ENCODE measurements around the gene SOX13.

SOX13 gene

DNA sequence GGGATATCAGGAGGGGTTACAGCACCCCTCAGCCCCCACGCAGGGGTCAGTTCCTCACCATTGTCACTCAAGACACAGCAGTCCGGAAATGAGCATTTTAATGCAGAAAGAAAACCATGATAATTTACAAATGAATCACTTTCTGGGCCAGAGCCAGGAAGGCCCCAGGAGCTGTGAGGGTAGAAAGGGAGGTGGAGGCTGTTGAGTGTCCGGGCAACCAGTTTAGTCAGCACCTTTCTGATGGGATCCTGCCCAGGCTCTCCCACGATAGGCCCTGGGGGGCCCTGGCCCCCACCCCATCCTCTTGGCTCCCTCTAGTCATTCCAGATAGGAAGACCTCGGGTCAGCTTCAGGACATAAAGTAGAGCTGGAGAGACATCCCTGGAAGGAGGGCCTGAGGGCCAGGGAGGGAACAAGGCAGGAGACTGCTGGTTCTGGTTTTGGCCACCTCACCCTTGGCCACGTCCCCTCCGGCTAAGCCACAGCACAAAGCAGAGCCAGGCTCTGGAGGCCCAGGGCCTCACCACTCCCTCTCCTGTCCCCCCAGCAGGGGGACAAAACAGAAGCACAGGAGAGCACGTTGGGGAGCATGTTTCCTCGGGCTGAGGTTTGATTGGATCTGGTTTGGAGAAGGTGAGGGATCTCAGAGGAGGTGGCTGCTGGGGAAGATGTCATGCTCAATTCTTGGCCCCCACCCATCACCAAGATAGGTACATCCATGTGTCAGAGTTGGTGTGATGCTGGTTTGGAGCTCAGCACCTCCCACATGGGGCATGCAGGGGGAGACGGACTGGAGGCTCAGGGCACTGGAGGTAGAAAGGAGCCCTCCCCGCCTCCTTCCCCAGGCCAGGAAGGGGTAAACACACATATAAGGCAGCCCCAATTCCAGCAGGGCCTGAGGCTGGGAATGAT, 58.3 kb downstream of the SOX13 start:
- no peak for DNase-seq (ENCODE audit: low spot score)

DNA sequence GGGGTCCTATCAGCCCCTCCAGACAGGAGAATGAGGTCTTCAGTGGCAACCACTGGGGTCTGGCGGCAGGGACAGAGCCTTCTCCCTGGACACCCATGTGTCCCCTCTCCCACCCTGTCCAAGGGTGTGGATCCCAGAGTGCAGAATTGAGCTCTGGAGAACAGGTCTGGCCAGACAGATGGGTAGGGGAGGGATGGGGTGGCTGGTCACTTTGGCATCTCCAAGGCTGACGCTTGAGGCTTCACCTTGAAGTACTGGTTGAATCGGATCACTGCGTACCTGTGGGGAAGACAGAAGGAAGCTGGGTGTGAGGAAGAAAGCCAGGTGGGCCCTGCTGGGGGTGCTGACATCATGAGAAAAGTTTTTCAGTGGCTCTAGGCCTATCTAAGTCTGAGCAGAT, 59.1 kb downstream of the SOX13 start:
- no peak for DNase-seq (ENCODE audit: low spot score)

DNA sequence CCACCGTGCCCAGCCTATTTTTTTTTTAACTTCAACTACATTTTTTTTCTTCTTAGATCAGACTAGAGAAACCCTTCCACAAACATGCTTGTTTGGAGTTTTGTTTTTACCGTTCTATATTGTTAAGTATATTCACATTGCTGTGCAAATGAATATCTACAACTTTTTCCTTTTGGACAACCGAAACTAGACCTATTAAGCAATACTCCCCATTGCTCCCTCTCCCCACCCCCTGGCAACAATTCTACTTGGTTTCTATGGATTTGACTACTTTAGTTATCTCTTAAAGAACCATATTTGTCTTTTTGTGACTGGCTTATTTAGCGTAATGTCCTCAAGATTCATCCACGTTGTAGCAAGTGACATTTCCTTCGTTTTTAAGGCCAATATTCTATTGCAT, 59.8 kb downstream of the SOX13 start:
- no peak for DNase-seq (ENCODE audit: low spot score)

DNA sequence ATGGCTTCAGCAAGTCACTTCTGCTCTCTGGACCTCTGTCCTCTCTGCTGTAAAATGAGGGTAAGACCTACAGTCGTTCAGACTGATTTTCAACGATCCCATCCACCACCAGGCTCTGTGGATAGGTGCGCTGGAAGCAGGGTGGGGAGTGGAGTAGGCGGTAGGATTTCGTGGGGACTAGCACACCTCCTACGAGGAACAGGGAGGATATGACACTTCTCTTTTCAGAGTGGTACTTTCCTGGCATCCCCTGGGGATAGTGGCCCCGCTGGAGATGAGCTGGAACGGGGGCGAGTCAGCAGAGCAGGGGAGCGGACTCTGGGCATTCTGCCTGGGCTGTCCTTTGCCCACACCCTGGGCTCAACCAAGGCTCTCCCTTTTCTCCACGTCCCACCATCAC, 61.2 kb downstream of the SOX13 start:
- DNase-seq (ENCODE audit: low spot score): no peak

DNA sequence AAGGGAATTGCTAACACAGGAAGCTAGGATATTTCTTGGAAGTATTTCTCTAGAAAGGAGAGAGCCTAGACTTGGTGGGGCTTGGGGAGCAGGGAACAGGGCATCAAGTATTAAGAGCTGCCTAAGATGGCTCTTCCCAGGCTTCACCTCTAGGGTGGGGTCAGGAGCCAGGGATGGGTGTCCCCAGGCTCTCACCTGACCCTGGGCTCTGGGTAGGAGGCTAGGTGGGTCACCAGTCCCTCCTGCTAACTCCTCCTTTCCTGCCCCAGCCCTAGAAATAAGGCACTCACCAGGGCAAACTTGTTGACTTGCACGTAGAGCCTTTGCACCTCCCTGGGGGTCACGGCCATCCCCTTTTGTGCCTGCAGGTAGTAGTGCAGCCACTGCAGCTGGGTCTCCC, 63.9 kb downstream of the SOX13 start:
- DNase-seq (ENCODE audit: low spot score): no peak

DNA sequence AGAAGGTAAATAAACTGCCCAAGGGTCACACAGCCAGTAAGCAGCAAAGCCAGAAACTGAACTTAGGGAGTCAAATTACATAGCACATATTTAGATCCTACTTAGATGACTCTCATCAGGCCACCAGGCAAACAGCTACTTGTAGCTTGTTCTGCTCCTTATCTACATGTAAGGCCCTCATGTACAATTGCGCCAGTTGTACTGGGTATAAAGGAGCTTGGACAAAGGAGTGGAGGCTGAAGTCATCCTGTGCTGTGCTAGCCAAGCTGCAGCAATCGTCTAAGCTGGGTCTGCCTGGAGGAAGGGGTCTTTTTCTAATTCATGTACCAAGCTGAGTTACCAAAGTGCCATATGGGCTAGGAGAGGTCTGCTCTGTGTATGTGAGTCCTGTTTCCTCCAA, 66.2 kb downstream of the SOX13 start:
- no peak for DNase-seq (ENCODE audit: low spot score)

DNA sequence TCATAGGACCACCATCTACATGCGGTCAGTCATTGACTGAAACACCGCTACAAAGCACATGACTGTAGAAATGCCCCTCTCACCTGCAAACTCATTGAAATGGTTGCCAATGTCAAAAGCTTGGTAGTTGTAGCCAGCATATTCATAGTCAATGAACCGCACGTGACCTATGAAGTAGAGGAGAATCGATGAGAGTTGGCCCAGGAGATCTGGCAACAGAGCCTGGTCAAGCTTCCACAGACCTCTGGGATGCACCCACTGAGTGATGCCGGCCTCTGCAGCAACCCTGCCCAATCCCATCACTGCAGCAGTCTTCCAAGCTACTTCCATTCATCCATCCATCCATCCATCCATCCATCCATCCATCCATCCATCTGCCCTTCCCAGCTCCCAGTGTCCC, 67.0 kb downstream of the SOX13 start:
- DNase-seq (ENCODE audit: low spot score): no peak

DNA sequence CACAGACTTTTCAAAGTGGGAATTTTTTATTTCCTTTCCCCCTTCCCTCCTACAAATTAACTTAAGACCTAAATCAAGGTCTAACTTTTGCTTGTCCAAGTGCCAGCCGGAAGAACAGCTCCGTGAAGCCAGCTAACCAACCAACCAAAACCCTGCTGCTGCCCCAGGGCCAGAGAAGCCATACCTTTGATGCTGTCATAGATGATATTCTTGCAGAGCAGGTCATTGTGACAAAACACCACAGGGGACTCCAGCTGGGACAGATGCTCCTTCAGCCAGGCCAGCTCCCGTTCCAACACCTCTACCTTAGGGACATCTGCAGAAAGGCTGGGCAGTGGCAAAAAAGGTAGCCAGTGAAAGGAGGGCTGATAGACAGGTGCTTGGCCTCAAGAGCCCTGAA, 68.2 kb downstream of the SOX13 start:
- no peak for DNase-seq (ENCODE audit: low spot score)

DNA sequence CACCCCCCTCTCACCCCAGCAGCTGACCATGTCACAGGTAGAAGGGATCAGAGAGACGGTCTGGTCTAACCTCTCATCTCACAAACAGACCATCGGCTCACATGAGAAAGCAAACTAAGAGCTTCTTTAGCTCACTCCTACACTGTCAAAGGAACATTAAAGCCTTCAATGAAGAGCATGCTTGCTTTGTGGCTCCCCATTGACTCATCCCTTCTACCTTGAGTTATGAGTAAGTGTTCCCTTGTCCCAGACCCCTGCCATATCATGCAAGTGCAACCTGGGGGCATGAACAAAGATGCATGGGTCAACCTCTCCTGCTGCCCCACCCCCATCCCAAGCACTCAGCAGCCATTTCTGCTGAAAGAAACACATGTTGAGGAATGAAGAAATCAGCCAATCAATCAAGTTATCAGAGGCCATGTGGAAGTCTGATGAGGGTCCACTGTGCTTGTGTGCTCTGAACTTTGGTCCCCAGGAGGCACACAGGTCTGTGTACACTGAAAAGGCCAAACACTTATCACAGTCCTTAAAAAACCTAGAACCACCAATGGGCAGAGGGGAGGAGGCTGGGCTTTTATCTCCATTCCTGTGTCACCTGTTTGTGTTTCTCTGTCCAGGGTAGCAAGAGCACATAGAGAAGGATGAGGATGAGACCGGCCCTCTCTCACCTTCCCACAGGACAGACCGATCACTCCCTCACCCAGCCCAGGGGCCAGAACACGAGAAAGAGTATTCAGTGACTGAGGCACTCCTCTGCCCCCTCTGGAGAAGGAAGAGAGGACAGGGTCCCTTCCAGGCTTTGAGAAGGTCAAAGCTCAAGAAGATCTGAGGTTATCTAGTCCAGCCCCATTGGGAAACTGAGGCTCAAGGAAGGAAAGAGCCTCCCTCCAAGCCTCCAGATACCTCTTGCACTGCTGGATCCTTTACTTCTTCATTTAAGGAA, 69.4 kb downstream of the SOX13 start:
- DNase-seq (ENCODE audit: low spot score): no peak

DNA sequence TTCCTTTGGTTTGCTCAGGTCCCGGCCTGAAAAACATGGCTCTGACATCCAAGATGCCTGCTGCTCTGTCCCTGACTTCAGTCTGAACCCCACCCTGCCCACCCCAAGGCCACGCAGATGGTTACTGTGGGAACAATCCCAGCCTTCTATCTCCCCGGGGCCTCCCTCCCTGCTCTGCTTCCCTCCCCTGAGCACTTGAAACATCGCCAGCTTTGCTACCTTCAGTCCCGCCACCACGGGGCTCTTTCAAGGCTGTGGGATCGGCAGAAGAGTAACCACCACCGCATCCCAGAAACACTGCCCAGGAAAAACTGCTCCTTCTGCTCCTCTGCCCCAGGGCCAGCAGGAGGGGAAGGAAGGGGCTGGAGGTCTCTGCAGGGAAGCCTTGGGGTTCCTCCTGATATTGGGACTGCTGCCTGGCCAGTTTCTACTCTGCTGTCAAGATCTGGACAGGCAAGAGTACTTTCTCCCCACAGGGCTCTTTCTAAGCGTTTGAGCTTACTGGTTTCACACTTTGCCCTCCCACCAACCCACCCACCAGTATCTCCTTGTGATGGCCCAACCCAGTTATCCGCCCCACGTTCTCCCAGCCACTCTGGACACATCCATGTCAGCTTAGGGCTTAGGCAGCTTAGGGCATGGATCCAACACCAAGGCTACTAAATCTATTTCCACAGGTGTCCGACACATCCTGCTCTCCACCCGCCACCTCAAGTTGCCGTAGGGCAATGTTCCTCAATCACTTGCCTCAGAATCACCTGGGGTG, 70.5 kb downstream of the SOX13 start:
- DNase-seq (ENCODE audit: low spot score): no peak

DNA sequence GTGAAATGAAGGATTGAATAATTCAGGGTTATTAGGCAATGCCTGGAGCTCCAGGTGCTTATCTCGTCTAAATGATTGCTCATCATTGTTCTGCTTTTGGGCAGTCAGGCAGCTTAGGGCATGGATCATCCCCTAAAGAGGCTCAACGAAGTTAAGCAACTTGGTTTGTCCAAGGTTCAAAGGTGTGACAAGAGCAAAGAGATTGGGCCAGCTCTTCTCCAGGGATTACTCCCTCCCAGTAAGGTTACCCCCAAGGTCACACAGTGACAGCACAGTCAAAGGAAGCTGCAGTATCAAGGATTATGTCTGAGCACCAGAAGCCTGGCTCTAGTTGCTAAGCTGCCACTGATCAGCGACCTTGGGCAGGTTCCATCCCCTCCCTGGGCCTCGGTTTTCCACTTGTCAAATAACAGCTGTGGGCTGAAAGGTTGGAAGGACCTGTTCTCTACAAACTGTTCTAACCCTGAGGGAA, 72.2 kb downstream of the SOX13 start:
- DNase-seq (ENCODE audit: low spot score): no peak

DNA sequence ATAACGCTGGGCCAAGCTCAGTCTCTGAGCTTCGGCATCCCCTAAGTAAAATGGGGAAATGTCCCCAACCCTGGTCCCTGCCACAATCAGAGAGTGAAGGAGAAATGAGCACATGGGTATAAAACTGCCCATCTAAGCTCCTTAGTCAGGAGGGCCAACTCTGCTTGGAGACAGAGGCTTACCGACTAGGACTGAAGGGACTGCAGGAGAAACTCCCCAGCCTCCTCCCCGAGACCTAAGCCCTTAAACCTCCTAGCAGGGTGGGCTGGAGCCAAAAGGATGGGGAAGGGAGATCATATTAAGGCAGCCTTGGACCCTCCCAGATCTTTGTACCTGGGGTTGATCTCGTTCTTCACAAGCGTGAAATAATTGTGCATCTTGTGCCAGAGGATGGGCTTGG, 73.4 kb downstream of the SOX13 start:
- no peak for DNase-seq (ENCODE audit: low spot score)

DNA sequence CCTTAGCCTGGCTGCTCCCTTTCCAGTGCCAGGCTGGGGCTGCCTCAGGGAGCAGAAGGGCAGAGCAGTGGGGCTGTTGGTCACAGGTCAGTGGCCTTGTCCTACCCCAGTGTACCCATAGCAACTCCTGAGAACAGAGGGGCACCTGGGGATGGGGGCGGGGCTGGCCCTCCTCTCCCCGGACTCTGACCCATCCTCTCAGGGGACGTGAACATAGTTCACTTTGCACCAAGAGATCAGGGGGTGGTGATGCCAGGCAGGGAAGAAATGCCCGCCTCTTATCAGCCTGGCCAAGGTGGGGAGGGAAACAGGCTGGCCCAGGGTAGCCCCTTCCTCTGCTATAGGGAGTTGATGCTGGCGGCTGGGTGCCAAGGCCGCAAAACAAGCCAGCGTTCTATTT, 74.0 kb downstream of the SOX13 start:
- DNase-seq (ENCODE audit: low spot score): no peak

DNA sequence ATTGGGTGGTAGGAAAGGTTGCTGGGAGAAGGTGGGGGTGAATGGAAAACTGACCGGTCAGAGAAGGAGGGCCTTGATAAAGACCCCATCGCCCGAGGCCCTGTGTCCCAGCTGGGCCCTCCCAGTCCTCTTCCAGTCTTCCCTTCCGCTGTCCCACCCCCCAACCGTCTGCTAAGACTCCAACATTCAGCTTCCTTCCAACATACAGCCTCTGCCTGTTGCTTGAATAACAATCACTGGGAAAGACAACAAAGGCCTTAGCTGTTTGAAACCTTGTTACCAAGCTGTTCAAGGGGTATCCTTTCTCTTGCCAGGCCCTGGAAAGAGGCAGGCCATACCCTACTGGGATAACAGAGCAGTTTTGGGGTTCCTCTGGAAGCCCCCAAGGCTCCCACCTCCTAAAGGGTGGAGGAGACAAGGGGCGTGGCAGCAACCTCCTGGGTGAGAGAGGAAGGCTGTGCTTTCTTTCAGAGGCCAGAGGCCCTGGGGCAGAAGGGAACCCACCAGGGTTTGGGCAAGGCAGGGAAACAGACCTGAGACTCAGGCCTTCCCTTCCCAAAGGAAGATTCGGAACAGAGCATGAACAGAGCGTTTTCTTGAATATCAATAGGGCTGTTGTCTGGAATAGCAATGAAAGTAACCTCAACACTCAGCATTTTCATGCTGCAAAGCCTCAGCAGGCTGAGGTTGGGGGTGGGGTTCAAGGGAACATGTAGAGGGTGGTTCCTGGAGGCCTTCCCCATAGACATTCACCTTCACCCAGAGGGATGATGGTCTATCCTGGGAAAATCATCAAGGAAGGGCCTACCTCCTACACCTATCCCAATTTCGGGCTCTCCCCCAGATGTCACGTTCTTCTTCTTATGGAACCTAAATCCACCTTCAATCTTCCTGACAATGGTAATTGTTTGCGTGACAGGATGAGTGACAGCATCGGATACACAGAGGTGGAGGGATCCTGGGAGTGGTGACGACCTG, 74.8 kb downstream of the SOX13 start:
- DNase-seq (ENCODE audit: low spot score): no peak

DNA sequence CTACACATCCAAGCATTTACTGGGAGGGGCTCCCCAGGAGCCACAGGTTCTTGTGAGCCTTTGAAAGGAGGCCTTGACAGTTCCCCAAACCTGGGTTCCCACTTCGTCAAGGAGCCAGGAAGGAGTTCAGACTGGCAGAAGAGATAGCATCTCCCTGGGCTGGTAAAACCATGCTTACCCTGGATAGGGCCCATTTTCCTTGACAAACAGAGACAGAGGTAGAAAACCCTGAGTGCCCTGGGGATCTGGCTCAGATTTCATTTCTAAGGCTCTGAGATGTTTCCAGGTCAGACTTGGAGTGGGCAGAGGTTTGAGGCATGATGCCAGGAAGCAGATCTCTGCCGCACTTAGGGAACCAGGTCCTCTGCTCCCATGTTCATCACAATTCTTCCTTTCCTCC, 76.2 kb downstream of the SOX13 start:
- no peak for DNase-seq (ENCODE audit: low spot score)

DNA sequence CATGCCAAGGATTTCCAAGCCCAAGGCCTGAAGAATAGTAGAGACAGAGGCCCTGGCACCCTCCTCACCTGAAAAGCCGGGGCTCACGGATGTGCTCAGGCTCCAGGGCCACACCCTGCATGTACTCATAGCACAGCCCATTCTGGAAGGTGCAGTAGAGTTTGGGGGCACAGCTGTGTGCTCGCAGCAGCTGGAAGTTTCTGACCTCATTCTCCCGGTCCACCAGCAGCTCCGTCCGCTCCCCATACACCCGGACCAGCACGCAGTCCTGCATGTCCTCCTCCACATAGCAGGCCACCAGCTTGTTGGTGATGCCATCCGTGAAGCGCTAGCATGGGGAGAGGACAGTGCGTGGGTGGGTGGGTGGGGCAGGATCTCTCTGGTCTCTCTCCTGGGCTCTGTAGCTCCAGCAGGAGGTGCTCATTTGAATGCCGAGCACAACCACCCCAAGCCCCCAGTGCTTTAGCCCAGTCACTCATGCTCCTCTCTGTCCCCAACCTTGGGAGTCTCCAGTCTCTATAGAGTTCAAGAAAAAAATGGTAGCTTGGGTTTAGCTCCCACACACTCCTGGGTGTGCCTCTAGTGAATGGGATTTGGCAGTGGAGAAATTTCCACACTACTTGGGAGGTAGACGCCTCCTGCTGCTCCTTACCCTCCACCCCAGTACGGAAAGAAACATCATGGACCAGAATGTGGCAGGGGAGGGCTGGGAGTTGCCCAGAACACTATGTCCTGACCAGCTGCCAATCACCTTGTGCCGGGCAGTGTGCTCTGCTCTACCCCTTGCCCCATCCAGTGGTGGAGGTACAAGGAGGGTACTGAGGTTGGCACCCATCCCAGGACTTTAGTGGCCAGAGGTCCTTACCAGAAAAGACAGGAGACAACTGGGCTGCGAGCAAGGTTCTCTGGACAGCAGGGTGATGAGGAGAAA, 77.0 kb downstream of the SOX13 start:
- DNase-seq (ENCODE audit: low spot score): no peak

DNA sequence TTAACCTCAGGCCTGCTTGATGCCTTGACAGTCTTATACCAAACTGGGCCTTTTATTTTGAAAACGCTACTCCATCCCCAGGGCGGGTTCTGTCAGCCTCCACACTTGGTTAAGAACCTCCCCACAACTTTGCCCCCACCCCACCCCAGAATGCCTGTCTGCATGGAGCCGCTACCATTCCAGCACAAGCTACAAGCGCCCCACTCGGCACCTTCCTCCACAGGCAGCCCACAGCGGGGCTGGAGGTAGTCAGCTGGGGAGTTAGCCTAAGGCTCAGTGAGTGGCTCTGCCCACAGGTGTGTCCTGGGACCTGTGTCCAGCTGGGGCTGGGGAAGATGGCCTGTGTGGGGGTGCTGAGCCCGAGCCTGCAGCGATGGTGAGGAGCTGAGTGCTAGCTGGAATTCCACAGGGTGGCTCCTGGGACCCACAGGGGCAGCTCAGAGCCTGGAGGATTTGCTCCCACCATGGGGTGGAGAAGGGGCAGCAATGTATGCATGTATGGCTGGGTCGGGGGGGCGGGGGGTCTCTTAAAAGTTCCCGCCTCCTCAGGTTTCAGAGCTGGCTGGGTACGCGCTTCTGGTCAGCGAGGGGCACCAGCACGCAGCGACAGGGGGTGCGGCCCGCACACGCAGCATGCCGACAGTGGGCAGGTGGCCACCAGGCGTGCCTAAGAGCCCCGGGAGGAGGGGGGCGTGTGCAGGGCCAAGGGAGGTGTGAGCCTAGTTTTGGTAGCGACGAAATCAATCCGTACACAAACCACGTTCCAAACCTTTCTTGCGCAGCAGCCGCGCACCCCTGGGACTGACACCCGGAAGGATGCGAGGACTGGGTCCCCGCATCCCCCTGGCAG, 78.0 kb downstream of the SOX13 start:
- no peak for DNase-seq (ENCODE audit: low spot score)

DNA sequence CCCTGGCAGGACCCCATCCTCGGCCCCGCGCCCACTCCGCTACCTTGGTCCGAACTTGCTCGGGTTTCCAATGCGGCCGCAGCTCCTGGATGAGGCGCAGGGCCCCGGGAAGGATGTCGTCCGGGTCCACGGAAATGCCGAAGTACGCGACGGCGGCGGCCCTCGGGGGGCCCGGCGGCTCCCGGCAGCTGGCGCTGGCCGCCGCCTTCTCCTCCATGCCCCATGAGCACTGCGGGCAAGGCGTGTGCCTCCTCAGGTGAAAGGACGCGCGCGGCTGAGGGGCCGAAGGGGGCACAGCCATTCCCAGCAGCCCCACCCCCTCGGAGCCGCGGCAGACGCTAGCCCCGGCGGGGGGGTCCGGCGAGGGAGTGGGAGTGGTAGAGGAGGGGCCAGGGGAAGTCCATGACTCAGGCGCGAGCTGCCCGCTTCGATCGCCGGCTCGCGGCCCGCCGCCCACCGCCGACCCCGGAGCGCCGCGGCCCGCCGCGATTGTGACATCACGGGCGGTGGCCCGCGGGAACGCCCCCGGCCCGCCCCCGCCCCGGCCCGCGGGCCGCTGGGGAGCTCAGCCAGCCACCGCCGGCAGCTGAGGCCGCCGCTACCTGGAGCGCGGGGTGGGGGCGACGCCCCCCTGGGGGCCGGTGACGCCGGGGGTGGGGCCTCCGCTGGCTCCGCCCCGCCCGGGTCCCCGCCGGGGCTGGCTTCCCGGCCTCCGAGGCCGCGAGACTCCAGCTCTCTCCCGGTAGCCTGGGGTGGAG, 78.8 kb downstream of the SOX13 start, which contains the start of gene ETNK2:
TSS of gene ETNK2 (minus strand) at position 493 of the 758 bp plus-strand sequence. CDS start at position 301, 192 bp downstream.
- DNase-seq (ENCODE audit: low spot score): peak; percentile 47

Measured in CD4-positive, alpha-beta T cell treated with Interleukin-2 at 100 ng/mL for 4 hours (primary cell).